ENCODE results near the gene IGSF9.
A peak's percentile ranks its signal among the peaks of the same experiment; 100 is the strongest.
"Not testable (repeated sequence)": the region's sequence is repeated elsewhere in the genome, so short reads cannot be mapped to it uniquely, and the experiment has no call there.

Gene IGSF9

GRCh38 chr1:159906960-159907359 is 38.5 kb downstream of the IGSF9 start:
- no peak for DNase-seq (ENCODE audit: extremely low spot score)
- TF ChIP-seq SP1 (IDR thresholded peaks at IDR 0.05) (no peak), CTBP1 (IDR thresholded peaks at IDR 0.05; ENCODE audit: borderline replicate concordance) (no peak), HDGF (IDR thresholded peaks at IDR 0.05; ENCODE audit: borderline replicate concordance) (no peak), BHLHE40 (IDR thresholded peaks at IDR 0.05; ENCODE audit: borderline replicate concordance) (no peak), ELF4 (IDR thresholded peaks at IDR 0.05) (no peak), L3MBTL2 (conservative IDR thresholded peaks at IDR 0.05) (no peak), FOXK2 (IDR thresholded peaks at IDR 0.05) (no peak), FOXA1 (IDR thresholded peaks at IDR 0.05) (no peak), LEF1 (IDR thresholded peaks at IDR 0.05; ENCODE audit: borderline replicate concordance) (no peak), FOXM1 (IDR thresholded peaks at IDR 0.05; ENCODE audit: borderline replicate concordance) (no peak), TARDBP (IDR thresholded peaks at IDR 0.05) (no peak), SUZ12 (IDR thresholded peaks at IDR 0.05) (no peak), PKNOX1 (IDR thresholded peaks at IDR 0.05) (no peak), NFRKB (IDR thresholded peaks at IDR 0.05) (no peak), ZNF384 (IDR thresholded peaks at IDR 0.05) (no peak), ARNT (IDR thresholded peaks at IDR 0.05) (no peak)
- POLR2A ChIA-PET: interaction anchor here (1.6 kb wide), 1 partner anchor 18 kb away, joined by 5 read pairs; the partner anchor contains the start of gene TAGLN2
- CTCF ChIA-PET: no interaction called here

- CTCF ChIA-PET; DNase-seq (ENCODE audit: extremely low spot score); POLR2A ChIA-PET: not testable (repeated sequence)
These were observed 41.4 kb downstream of the IGSF9 start for GRCh38 chr1:159904036-159904435.

GRCh38 chr1:159902541-159902940 is 42.9 kb downstream of the IGSF9 start:
- ChIA-PET POLR2A (no interaction called here), CTCF (no interaction called here)
- DNase-seq (ENCODE audit: extremely low spot score): no peak
- TF ChIP-seq ZNF384 (IDR thresholded peaks at IDR 0.05) (no peak), CTBP1 (IDR thresholded peaks at IDR 0.05; ENCODE audit: borderline replicate concordance) (no peak), SP1 (IDR thresholded peaks at IDR 0.05) (no peak), SUZ12 (IDR thresholded peaks at IDR 0.05) (no peak), LEF1 (IDR thresholded peaks at IDR 0.05; ENCODE audit: borderline replicate concordance) (no peak), PKNOX1 (IDR thresholded peaks at IDR 0.05) (no peak), FOXM1 (IDR thresholded peaks at IDR 0.05; ENCODE audit: borderline replicate concordance) (no peak), ELF4 (IDR thresholded peaks at IDR 0.05) (no peak), FOXK2 (IDR thresholded peaks at IDR 0.05) (no peak), NFRKB (IDR thresholded peaks at IDR 0.05) (no peak), HDGF (IDR thresholded peaks at IDR 0.05; ENCODE audit: borderline replicate concordance) (no peak), FOXA1 (IDR thresholded peaks at IDR 0.05) (no peak), TARDBP (IDR thresholded peaks at IDR 0.05) (no peak), BHLHE40 (IDR thresholded peaks at IDR 0.05; ENCODE audit: borderline replicate concordance) (no peak), L3MBTL2 (conservative IDR thresholded peaks at IDR 0.05) (no peak), ARNT (IDR thresholded peaks at IDR 0.05) (no peak)

GRCh38 chr1:159900755-159901360 is 44.6 kb downstream of the IGSF9 start:
- DNase-seq (ENCODE audit: extremely low spot score): no peak
- no peak for TF ChIP-seq PKNOX1 (IDR thresholded peaks at IDR 0.05)
- no peak for TF ChIP-seq ZNF384 (IDR thresholded peaks at IDR 0.05)
- TF ChIP-seq BHLHE40 (IDR thresholded peaks at IDR 0.05; ENCODE audit: borderline replicate concordance): no peak
- TF ChIP-seq FOXM1 (IDR thresholded peaks at IDR 0.05; ENCODE audit: borderline replicate concordance): no peak
- TF ChIP-seq NFRKB (IDR thresholded peaks at IDR 0.05): no peak
- TF ChIP-seq HDGF (IDR thresholded peaks at IDR 0.05; ENCODE audit: borderline replicate concordance): no peak
- no peak for TF ChIP-seq CTBP1 (IDR thresholded peaks at IDR 0.05; ENCODE audit: borderline replicate concordance)
- TF ChIP-seq SP1 (IDR thresholded peaks at IDR 0.05): no peak
- TF ChIP-seq ELF4 (IDR thresholded peaks at IDR 0.05): no peak
- TF ChIP-seq TARDBP (IDR thresholded peaks at IDR 0.05): no peak
- no peak for TF ChIP-seq ARNT (IDR thresholded peaks at IDR 0.05)
- no peak for TF ChIP-seq SUZ12 (IDR thresholded peaks at IDR 0.05)
- no peak for TF ChIP-seq FOXK2 (IDR thresholded peaks at IDR 0.05)
- TF ChIP-seq FOXA1 (IDR thresholded peaks at IDR 0.05): no peak
- TF ChIP-seq LEF1 (IDR thresholded peaks at IDR 0.05; ENCODE audit: borderline replicate concordance): no peak
- no peak for TF ChIP-seq L3MBTL2 (conservative IDR thresholded peaks at IDR 0.05)
- ChIA-PET POLR2A (interaction anchor here (1.1 kb wide), 1 partner anchor 14 kb away, joined by 3 read pairs; no protein-coding TSS in a partner anchor), CTCF (no interaction called here)

- TF ChIP-seq NFRKB (IDR thresholded peaks at IDR 0.05): no peak
- TF ChIP-seq CTBP1 (IDR thresholded peaks at IDR 0.05; ENCODE audit: borderline replicate concordance): no peak
- TF ChIP-seq L3MBTL2 (conservative IDR thresholded peaks at IDR 0.05): peak; percentile 29; the same call in 1 of the 2 replicates
- peak; percentile 89 for DNase-seq (ENCODE audit: extremely low spot score)
- POLR2A ChIA-PET: interaction anchor here (1.1 kb wide), 1 partner anchor 15 kb away, joined by 3 read pairs; no protein-coding TSS in a partner anchor
- CTCF ChIA-PET: no interaction called here
These were observed 45.2 kb downstream of the IGSF9 start, which contains the start of gene CFAP45 for GRCh38 chr1:159900086-159900680. CFAP45 (minus strand) TSS chr1:159900165; CDS start chr1:159900098, 67 bp downstream.

GRCh38 chr1:159899634-159900033 is 45.8 kb downstream of the IGSF9 start:
- CTCF ChIA-PET: interaction anchor here (0.7 kb wide), 1 partner anchor 1723 kb away, joined by 3 read pairs; no protein-coding TSS in a partner anchor
- DNase-seq (ENCODE audit: extremely low spot score); POLR2A ChIA-PET: not testable (repeated sequence)
